Measurements from ENCODE around the gene ZDHHC17.

Gene ZDHHC17

GRCh38 chr12:76755829-76756379 lies 8.0 kb upstream of the ZDHHC17 start:
- no peaks in the 10 kb centered on the region for H3K36me3 ChIP-seq
- no peaks in the 10 kb centered on the region for H3K9me3 ChIP-seq
- TF ChIP-seq CTCF (IDR thresholded peaks at IDR 0.05) = no peak
- H3K27ac ChIP-seq = no peak overlapping the region
- H3K27me3 ChIP-seq = no peaks in the 10 kb centered on the region
- H3K4me1 ChIP-seq (ENCODE audit: control insufficient read depth in 1 of 2, insufficient read depth in 1 of 2, low read depth in 1 of 2, low read length in 1 of 2) = peaks cover 5 to 6% of the 10 kb centered on the region in 2 experiments
- H3K4me3 ChIP-seq (ENCODE audit: low read depth in 1 of 2, low read length in 1 of 2) = no peak overlapping the region

- Histone ChIP-seq H3K27ac (no peak overlapping the region), H3K27me3 (no peaks in the 10 kb centered on the region), H3K4me1 (ENCODE audit: control insufficient read depth in 1 of 2, insufficient read depth in 1 of 2, low read depth in 1 of 2, low read length in 1 of 2) (peaks cover 12 to 14% of the 10 kb centered on the region in 2 experiments), H3K4me3 (ENCODE audit: low read depth in 1 of 2, low read length in 1 of 2) (no peak overlapping the region), H3K36me3 (no peaks in the 10 kb centered on the region), H3K9me3 (no peaks in the 10 kb centered on the region)
- no peak for TF ChIP-seq CTCF (IDR thresholded peaks at IDR 0.05)
Measured at GRCh38 chr12:76757694-76758093, 6.2 kb upstream of the ZDHHC17 start.

GRCh38 chr12:76762601-76762980 lies 1.3 kb upstream of the ZDHHC17 start:
- peak overlapping the region; percentile 98 for H3K27ac ChIP-seq
- peak overlapping the region; percentile 85 to 95 for H3K4me3 ChIP-seq (ENCODE audit: low read depth in 1 of 2, low read length in 1 of 2)
- H3K27me3 ChIP-seq = no peaks in the 10 kb centered on the region
- H3K4me1 ChIP-seq (ENCODE audit: control insufficient read depth in 1 of 2, insufficient read depth in 1 of 2, low read depth in 1 of 2, low read length in 1 of 2) = peaks cover 52 to 55% of the 10 kb centered on the region in 2 experiments
- H3K9me3 ChIP-seq = no peaks in the 10 kb centered on the region
- no peaks in the 10 kb centered on the region for H3K36me3 ChIP-seq
- no peak for TF ChIP-seq CTCF (IDR thresholded peaks at IDR 0.05)

GRCh38 chr12:76764856-76765255 lies 941 bp downstream of the ZDHHC17 start:
- Histone ChIP-seq H3K4me3 (ENCODE audit: low read depth in 1 of 2, low read length in 1 of 2) (peak overlapping the region; percentile 85 to 95), H3K27me3 (no peaks in the 10 kb centered on the region), H3K27ac (peak overlapping the region; percentile 98), H3K4me1 (ENCODE audit: control insufficient read depth in 1 of 2, insufficient read depth in 1 of 2, low read depth in 1 of 2, low read length in 1 of 2) (peaks cover 75 to 78% of the 10 kb centered on the region in 2 experiments), H3K36me3 (no peaks in the 10 kb centered on the region), H3K9me3 (no peaks in the 10 kb centered on the region)
- no peak for TF ChIP-seq CTCF (IDR thresholded peaks at IDR 0.05)

GRCh38 chr12:76765598-76765997 lies 1.7 kb downstream of the ZDHHC17 start:
- Histone ChIP-seq H3K27ac (peak overlapping the region; percentile 98), H3K27me3 (no peaks in the 10 kb centered on the region), H3K9me3 (no peaks in the 10 kb centered on the region), H3K4me1 (ENCODE audit: control insufficient read depth in 1 of 2, insufficient read depth in 1 of 2, low read depth in 1 of 2, low read length in 1 of 2) (peaks cover 78 to 83% of the 10 kb centered on the region in 2 experiments), H3K36me3 (no peaks in the 10 kb centered on the region), H3K4me3 (ENCODE audit: low read depth in 1 of 2, low read length in 1 of 2) (peak overlapping the region; percentile 85 to 95)
- TF ChIP-seq CTCF (IDR thresholded peaks at IDR 0.05) = no peak
